SH-SY5Y (cell line): ENCODE results near the gene ZFHX3.

Experiments
- GATA2 ChIP-seq: IDR thresholded peaks from 2 replicates; pipeline ENCODE4 v1.6.1; 2011; ENCODE audit warnings: mild to moderate bottlenecking, low read depth, low read length
- GATA3 ChIP-seq: IDR thresholded peaks from 2 replicates; pipeline ENCODE4 v1.6.1; 2011; ENCODE audit warnings: low read depth, mild to moderate bottlenecking, low read length, moderate library complexity

ZFHX3 gene

DNA sequence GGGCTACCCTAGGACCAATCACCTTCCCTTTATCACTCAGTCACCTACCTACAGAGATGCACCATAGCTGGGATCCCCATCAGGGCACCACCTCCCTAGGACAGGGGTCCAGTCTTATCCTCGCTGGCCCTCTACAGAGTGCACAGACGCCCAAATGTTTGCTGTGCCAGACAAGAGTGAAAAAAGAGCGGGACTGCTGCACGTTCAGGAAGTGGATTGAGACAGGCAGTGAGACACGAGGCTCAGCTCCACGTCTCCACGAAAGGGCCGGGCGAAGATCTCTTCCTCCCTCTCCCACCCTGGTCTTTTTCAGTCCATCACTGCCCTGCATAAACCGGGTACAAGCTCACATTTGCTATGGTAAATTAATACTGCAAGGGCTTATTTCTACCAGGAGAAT, 95.5 kb downstream of the ZFHX3 start:
- no peak for TF ChIP-seq GATA2
- no peak for TF ChIP-seq GATA3

DNA sequence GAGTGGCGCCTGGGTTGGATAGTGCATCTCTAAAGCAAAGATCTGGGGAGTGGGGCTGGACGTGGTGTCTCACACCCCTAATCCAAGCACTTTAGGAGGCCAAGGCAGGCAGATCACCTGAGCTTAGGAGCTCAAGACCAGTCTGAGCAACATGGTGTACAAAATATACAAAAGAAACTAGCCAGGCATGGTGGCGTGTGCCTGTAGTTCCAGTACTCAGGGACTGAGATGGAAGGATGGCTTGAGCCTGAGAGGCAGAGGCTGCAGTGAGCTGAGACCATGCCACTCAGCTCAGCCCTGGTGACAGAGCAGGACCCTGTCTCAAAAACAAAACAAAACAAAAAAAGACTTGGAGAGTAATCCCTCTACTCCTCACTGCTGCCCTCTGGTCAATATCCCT, 96.0 kb downstream of the ZFHX3 start:
- TF ChIP-seq GATA2 = no peak
- no peak for TF ChIP-seq GATA3

DNA sequence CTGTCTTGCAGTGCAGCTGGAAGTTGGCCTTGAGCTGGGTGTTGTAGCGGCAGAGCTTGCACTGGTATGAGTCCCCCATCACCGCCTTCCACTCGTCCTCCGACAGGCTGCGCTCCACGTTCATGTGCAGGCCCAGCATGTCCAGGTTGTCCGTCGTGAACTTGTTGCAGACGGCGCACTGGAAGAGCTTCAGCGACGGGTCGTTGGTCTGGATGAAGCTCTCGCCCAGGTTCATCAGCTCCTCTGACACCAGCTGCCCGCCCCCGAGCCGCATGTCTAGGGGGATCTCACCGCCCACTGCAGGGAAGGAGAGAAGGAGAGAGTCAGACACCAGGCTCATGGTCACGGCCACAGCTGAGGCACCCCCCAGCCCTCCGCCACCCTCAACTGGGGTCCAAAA, 97.3 kb downstream of the ZFHX3 start:
- no peak for TF ChIP-seq GATA2
- no peak for TF ChIP-seq GATA3

DNA sequence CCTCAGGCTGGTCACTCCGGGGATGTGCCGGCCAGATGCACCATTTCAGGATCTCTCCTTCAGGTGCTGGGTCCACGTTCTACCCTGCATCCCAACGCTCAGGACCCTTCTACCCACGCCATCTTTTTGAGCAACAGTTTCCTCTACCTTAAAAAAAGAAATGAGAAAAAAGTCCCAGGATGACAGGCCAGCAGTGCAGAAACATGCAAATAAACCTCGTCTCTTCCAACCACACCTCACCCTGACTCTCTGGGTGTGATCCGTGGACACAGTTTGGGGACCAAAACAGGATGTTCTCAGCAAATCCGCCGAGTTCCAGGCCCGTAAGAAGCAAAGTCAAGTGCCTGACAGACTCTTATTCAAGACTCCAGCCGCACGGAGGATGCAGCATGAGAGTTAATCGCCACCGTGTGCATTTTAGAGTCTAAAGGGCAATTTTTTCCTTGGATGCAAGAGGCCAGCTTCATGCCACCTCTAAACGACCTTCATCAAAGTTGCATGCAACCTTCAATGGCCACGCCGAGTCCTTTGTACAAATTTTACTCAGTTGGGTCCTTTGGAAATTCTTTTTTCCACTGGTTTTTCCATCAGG, 99.6 kb downstream of the ZFHX3 start:
- TF ChIP-seq GATA3 = no peak
- TF ChIP-seq GATA2 = no peak

DNA sequence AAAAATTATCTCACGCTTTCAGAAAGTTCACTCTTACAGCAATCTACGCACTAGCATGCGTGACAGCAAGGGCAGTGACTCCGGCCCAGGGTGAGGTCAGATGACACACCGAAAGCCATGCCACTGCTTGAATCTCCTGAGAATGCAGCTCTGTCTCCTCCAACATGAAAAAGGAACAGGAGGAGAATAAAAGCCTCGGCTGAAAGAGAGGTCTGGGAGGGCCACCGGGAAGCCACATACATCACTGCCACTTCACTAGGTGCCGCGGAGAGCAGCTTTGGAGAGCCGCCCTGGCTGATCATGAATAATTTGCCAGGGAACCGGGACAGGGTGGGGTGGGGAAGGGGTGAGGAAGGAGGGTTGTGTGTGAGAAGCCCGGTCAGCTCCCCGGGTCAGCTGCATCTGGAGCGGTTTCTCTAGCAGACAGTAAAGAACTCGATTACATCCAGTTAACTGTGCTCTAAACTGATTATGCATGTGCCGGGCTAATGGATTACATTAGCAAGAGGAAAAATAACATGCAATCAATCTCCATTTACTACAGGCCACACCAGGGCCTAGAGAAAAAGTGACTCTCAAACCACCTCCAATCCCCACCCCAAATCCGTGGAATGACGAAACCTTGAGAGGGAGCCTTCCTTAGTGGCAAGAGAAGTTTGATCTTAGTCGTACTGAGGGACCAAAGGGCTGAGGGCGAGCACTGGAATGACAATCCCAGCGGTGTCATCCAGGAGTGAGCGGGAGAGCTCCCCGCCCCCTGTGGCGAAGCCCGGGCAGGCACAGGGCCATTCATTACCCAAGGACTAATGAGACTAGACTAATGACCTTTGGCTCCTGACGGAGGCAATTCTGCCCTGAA, 100.3 kb downstream of the ZFHX3 start:
- peak; percentile 45 for TF ChIP-seq GATA2
- TF ChIP-seq GATA3 = no peak

DNA sequence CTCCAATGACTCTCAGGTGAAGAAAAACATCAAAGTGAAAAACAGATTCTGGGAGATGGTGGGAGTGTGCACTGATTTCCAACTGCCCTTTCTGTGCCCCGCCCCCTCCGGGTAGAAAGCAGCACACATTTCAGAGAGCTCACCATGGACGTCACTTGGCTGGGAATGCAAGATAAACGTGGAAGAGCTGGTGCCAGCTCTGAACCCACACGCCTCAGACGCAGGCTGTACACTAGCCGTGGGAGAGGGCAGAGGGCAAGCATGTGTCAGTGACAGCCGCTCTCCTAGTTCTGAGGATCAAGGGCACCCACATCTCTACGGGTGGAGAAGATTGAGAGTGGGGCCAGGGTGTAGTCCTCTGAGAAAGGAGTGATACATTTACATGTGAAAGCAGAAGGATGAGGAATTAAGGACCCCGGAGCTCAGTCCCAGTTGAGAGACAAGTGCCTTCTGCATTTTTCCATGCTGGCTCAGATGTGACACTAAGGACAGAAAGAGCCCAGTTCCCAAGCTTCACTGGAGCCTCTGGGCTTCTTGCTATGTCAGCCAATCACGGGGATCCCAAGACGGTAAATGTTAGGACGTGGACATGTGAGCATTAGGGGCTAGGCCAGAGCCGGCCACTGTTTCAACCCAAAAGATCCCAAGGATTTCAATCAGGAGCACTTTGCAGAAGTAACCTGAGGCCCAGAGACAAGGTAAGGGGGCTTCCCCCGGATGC, 101.3 kb downstream of the ZFHX3 start:
- TF ChIP-seq GATA3 (no peak), GATA2 (no peak)

DNA sequence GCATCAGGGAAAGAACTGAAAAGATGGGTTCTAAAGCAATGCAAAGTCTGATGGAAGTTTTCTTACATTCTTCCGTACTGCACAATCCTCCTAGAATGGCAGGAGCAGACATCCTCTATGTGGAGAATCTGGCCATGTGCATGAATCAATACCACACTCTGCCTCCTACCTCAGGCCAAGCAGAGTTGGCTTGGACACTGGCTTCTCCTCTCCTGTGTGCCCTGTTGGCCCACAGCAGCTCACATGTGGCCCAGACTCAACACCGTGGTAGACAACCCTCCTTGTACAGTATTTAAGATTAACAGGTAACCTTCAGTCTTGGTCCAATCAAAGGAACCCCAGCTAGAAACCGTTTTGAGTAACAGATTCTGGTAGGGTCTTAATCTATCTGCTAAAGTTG, 101.9 kb downstream of the ZFHX3 start:
- TF ChIP-seq GATA3 = no peak
- no peak for TF ChIP-seq GATA2

DNA sequence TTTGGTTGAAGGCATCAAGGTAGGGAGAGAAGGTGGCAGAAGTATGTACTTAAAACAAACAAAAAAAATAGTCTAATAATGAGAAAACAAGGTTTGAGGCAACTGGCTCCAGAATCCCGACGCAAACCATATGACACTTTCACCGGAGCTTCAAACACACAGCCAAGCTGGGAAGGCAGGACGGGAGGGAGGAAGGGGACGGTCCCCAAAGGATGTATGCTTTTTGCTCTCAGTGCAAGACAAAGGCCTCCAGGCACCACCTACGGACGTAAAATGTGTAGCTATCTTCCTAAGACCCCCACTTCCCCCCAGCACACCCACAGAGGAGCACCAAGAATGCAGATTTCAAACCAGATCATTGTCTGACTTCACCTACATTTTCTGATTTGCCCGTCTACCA, 102.3 kb downstream of the ZFHX3 start:
- TF ChIP-seq GATA2 (no peak), GATA3 (no peak)

DNA sequence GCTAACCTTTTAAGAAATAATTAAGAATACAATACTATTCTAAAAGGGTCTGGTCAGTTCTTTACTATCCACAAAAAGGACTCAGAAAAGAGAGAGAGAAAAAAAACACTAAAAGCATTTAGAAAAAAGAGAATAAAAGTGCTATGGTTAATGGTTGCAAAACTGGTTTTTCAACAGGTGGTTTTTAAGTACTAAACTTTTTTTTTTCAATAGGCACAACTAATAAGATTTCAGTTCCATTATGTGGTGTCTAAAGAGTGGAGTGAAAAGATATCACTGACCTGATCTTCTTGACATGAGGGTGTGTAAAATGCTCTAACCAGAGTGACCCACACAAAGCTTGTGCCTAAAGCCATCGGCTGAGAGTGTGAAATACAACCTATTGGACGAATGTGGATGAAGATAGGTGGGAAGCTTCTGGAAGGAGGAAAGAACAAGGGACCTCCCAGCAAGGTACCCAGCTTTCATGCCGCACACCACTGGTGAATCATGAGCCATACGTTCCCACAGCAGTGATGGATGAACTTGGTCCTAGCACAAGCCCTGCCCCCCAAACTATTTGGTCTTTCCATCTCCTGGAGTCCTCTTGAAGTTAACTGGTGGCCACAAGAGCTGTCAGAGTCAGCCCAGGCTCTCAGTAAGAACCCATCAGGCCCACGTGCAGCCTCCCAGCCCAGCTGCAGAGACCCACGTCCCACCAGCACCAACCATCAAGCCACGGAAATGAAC, 103.0 kb downstream of the ZFHX3 start:
- TF ChIP-seq GATA2 (no peak), GATA3 (no peak)

DNA sequence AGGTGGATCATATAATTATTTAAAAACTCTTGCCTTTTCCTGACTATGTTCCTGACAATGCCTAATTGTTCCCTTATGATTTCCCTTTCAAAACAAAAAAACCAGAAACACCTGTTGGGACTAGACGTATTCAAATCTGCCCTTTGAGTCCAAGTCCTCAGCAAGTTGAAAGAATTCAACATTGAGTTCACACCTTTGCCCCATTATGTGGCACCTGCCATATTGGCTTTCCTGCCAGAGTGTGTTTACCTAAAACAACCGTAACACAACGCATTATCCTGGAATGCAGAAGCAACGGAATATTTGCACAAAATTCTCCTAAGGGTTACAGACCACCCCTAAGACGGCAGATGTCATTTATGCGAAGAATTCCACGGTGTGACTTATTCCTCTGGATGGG, 105.9 kb downstream of the ZFHX3 start:
- no peak for TF ChIP-seq GATA3
- TF ChIP-seq GATA2 = no peak

DNA sequence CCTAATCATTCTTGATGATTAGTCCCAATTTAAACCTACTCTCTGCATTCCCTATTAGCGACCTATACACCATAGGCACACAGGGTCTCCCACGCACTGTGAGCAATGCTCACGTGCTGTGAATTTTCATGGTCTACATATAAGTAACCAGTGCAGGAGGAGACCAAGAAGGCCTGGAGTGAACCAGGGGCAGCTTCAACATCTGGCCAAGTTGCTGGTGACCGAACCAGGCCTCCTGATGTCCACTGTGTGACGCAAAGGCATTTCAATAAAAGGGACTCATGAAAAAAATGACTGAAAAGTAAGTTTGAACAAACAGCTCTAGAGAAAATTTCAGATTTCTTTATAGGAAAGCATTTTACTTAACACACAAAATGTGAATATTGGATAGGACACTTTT, 107.0 kb downstream of the ZFHX3 start:
- TF ChIP-seq GATA2 (no peak), GATA3 (no peak)

DNA sequence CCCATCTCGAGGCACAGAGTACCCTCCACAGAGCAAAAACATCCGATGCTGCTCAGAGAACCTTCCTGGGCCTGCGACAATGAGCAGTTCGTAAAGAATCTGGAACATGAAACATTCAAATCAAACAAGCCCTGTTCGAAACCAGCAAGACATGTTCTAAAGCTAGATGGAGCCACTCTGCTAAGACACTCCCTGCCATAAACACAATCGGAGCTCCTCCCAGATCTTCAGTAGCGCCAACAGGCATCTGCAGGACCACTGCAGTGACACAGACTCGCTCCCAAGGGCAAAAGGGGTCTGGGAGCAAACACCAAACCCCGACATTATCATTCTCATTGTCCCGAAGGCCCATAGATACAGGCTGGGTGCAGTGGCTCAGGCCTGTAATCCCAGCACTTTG, 108.7 kb downstream of the ZFHX3 start:
- no peak for TF ChIP-seq GATA3
- TF ChIP-seq GATA2 = no peak

DNA sequence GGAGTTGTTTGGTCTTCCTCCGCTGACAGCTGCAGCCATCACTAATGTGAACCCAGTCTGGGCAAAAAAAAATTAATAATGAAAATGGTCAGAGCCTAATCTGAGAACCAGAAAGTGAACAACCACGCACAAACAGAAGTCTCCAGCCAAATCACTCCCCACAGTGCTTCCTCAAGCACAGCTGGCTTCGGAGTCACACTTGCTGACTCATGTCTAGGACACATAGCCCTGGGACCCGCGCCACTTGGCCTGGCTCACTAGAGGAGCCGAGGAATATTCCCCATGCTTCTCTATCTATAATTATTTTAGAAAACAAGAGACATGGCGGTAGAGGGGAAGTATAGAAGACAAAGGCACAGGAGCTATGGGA, 109.1 kb downstream of the ZFHX3 start:
- TF ChIP-seq GATA2 (no peak), GATA3 (no peak)
